ENCODE data around the gene ACTR3C.
"Not testable (repeated sequence)": the region's sequence is repeated elsewhere in the genome, so short reads cannot be mapped to it uniquely, and the experiment has no call there.

GRCh38 chr7:150295614-150296013, 27.7 kb downstream of the ACTR3C start:
- not testable (repeated sequence) for TF ChIP-seq CTCF, POLR2A (IDR thresholded peaks at IDR 0.05)

Data from adrenal gland (tissue), 5 donors.